OCI-LY1 (cell line): Measurements from ENCODE around the gene PCGF3.

Experiments
- EZH2 ChIP-seq: fragments of 200-600 bp; sonication (generic), shearing (Covaris generic); IDR thresholded peaks from 2 replicates; pipeline ENCODE4 v1.8.0; 2017; ENCODE audit warnings: borderline replicate concordance, mixed run types, mild to moderate bottlenecking, antibody characterized with exemption, low read length, moderate library complexity, mixed read lengths
- TF ChIP-seq, protein P1 (sequence below): fragments of 200-600 bp; sonication (generic), shearing (Covaris generic); IDR thresholded peaks from 2 replicates; pipeline ENCODE4 v1.5.1; 2017; ENCODE audit warnings: mild to moderate bottlenecking, antibody characterized with exemption, low read length, moderate library complexity, mixed read lengths

DNA sequence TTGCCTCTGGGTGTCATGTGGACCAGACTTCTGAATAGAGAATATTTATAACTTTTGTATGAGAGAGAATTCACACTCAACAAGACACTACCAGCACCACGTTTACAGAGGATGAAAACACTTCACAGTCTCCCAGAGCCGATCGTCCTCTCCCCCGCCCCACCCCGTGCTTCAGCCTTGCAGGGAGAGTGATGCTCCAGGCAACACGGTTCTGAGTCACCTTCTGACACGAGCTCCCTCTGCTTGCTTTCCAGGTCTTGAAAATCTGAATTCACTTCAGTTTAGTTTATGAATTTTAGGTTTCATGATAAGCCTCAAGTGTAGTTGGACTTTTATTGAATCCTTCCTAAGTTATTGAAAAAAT lies 60.5 kb downstream of the PCGF3 start:
- TF ChIP-seq, protein P1, sequence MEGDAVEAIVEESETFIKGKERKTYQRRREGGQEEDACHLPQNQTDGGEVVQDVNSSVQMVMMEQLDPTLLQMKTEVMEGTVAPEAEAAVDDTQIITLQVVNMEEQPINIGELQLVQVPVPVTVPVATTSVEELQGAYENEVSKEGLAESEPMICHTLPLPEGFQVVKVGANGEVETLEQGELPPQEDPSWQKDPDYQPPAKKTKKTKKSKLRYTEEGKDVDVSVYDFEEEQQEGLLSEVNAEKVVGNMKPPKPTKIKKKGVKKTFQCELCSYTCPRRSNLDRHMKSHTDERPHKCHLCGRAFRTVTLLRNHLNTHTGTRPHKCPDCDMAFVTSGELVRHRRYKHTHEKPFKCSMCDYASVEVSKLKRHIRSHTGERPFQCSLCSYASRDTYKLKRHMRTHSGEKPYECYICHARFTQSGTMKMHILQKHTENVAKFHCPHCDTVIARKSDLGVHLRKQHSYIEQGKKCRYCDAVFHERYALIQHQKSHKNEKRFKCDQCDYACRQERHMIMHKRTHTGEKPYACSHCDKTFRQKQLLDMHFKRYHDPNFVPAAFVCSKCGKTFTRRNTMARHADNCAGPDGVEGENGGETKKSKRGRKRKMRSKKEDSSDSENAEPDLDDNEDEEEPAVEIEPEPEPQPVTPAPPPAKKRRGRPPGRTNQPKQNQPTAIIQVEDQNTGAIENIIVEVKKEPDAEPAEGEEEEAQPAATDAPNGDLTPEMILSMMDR, result no peak
- TF ChIP-seq EZH2, result no peak
